B cell (primary cell): ENCODE data around the gene ABCA2.

ENCODE experiments used
- EZH2 ChIP-seq: IDR thresholded peaks from 2 replicates; pipeline ENCODE4 v1.6.1; 2012; ENCODE audit warnings: borderline replicate concordance, low read depth, mild to moderate bottlenecking, moderate library complexity, low read length; ENCODE audit not compliant: insufficient read depth, poor library complexity, severe bottlenecking
- TF ChIP-seq, protein P1 (sequence below): fragments of 200-600 bp; IDR thresholded peaks from one replicate; pipeline ENCODE4 v1.8.0; 2022; ENCODE audit warnings: antibody characterized with exemption, mild to moderate bottlenecking

DNA sequence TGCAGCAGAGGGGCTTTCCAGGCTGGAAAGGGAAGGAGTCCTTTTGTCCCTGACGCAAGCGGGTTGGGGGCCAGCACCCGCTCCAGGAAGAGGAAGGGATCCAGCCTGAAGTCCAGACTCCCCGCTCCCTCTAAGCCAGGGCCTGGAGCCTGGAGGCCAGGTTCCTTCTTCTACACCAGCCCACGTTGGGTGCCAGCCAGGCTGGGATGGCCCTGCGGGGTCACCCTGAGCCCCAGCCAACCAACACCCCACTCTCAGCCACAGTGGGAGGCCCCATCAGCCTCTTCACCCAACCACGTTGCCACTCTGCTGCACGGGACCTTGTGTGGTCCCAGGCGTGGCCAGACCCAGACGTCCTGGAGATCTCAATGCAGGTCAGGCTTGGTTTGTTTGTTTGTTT lies 4.8 kb upstream of the ABCA2 start:
- TF ChIP-seq, protein P1, sequence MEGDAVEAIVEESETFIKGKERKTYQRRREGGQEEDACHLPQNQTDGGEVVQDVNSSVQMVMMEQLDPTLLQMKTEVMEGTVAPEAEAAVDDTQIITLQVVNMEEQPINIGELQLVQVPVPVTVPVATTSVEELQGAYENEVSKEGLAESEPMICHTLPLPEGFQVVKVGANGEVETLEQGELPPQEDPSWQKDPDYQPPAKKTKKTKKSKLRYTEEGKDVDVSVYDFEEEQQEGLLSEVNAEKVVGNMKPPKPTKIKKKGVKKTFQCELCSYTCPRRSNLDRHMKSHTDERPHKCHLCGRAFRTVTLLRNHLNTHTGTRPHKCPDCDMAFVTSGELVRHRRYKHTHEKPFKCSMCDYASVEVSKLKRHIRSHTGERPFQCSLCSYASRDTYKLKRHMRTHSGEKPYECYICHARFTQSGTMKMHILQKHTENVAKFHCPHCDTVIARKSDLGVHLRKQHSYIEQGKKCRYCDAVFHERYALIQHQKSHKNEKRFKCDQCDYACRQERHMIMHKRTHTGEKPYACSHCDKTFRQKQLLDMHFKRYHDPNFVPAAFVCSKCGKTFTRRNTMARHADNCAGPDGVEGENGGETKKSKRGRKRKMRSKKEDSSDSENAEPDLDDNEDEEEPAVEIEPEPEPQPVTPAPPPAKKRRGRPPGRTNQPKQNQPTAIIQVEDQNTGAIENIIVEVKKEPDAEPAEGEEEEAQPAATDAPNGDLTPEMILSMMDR, result no peak
- TF ChIP-seq EZH2, result no peak
